Activated CD4-positive, alpha-beta T cell treated with anti-CD3 and anti-CD28 coated beads, Interleukin-2, amount 10 ng/mL, durations not matched to agents 24 days and 14 days (primary cell): Measurements from ENCODE around the gene ZNF236. TPM values are rescaled to one million over a fixed set of nuclear protein-coding genes. Genes with fewer than 3 reads are reported as not detected.
"Not testable (repeated sequence)": the region's sequence is repeated elsewhere in the genome, so short reads cannot be mapped to it uniquely, and the experiment has no call there.

ENCODE experiments used
- DNase-seq: peaks from one replicate; pipeline ENCODE4 v3.0.0; 2022
- H3K27ac Mint-ChIP-seq: one replicate; pipeline ENCODE4 v1.8.0; 2022; ENCODE audit warnings: mild to moderate bottlenecking, mixed read lengths
- H3K27me3 Mint-ChIP-seq: one replicate; pipeline ENCODE4 v1.8.0; 2022; ENCODE audit warnings: mixed read lengths
- H3K36me3 Mint-ChIP-seq: one replicate; pipeline ENCODE4 v1.8.0; 2022; ENCODE audit warnings: low read depth, mild to moderate bottlenecking, mixed read lengths
- H3K4me1 Mint-ChIP-seq: one replicate; pipeline ENCODE4 v1.8.0; 2021; ENCODE audit warnings: mixed read lengths
- H3K4me3 Mint-ChIP-seq: one replicate; pipeline ENCODE4 v1.8.0; 2022; ENCODE audit warnings: mild to moderate bottlenecking, moderate library complexity, mixed read lengths
- H3K9me3 Mint-ChIP-seq: one replicate; pipeline ENCODE4 v1.8.0; 2021; ENCODE audit warnings: mixed read lengths
- intact Hi-C: fragments of 100-400 bp; cut with micrococcal nuclease; formaldehyde crosslinking; loops from one replicate; pipeline ENCODE4 v1.15.1; 2023
- total RNA-seq: library from RNA; stranded (reverse); gene quantifications from 2 replicates; pipeline ENCODE4 v1.2.3, GENCODE V29; 2022

Gene ZNF236
- total RNA-seq, 1 donor from 2014 or later: 17.5 TPM

GRCh38 chr18:76985156-76985950, 163.0 kb downstream of the ZNF236 start:
- no peaks in the 10 kb centered on the region for H3K9me3 Mint-ChIP-seq
- H3K27me3 Mint-ChIP-seq: peaks cover 2% of the 10 kb centered on the region
- no peaks in the 10 kb centered on the region for H3K36me3 Mint-ChIP-seq
- no peak overlapping the region for H3K4me3 Mint-ChIP-seq
- H3K27ac Mint-ChIP-seq: no peak overlapping the region
- DNase-seq: no peak
- intact Hi-C loops: no loop called here
- peaks cover 4% of the 10 kb centered on the region for H3K4me1 Mint-ChIP-seq

- Mint-ChIP-seq H3K36me3 (no peaks in the 10 kb centered on the region), H3K27me3 (peaks cover 2% of the 10 kb centered on the region), H3K9me3 (no peaks in the 10 kb centered on the region), H3K4me3 (no peak overlapping the region), H3K4me1 (peaks cover 4% of the 10 kb centered on the region), H3K27ac (no peak overlapping the region)
- no peak for DNase-seq
- intact Hi-C loops: no loop called here
These were observed 163.5 kb downstream of the ZNF236 start for GRCh38 chr18:76985951-76986236.

- H3K36me3 Mint-ChIP-seq: no peaks in the 10 kb centered on the region
- no peak for DNase-seq
- H3K9me3 Mint-ChIP-seq: no peaks in the 10 kb centered on the region
- intact Hi-C loops: no loop called here
- no peak overlapping the region for H3K27ac Mint-ChIP-seq
- H3K4me3 Mint-ChIP-seq: no peak overlapping the region
- H3K27me3 Mint-ChIP-seq: peaks cover 2% of the 10 kb centered on the region
- peaks cover 4% of the 10 kb centered on the region for H3K4me1 Mint-ChIP-seq
These were observed 164.0 kb downstream of the ZNF236 start for GRCh38 chr18:76986406-76986805.

GRCh38 chr18:76988031-76988826, 165.9 kb downstream of the ZNF236 start:
- H3K36me3 Mint-ChIP-seq: no peaks in the 10 kb centered on the region
- H3K27ac Mint-ChIP-seq: no peak overlapping the region
- H3K4me3 Mint-ChIP-seq: no peak overlapping the region
- no peak for DNase-seq
- intact Hi-C loops: no loop called here
- peaks cover 2% of the 10 kb centered on the region for H3K27me3 Mint-ChIP-seq
- H3K4me1 Mint-ChIP-seq: peaks cover under 1% of the 10 kb centered on the region
- H3K9me3 Mint-ChIP-seq: no peaks in the 10 kb centered on the region

- Mint-ChIP-seq H3K9me3 (no peaks in the 10 kb centered on the region), H3K4me3 (no peak overlapping the region), H3K36me3 (no peaks in the 10 kb centered on the region), H3K4me1 (no peaks in the 10 kb centered on the region), H3K27me3 (peaks cover 4% of the 10 kb centered on the region), H3K27ac (no peak overlapping the region)
- intact Hi-C loops: no loop called here
- DNase-seq: no peak
These were observed 166.7 kb downstream of the ZNF236 start for GRCh38 chr18:76988827-76989646.

- intact Hi-C loops: no loop called here
- no peaks in the 10 kb centered on the region for H3K4me1 Mint-ChIP-seq
- peaks cover 8% of the 10 kb centered on the region for H3K27me3 Mint-ChIP-seq
- H3K9me3 Mint-ChIP-seq: no peaks in the 10 kb centered on the region
- no peak for DNase-seq
- no peak overlapping the region for H3K4me3 Mint-ChIP-seq
- H3K36me3 Mint-ChIP-seq: no peaks in the 10 kb centered on the region
- no peak overlapping the region for H3K27ac Mint-ChIP-seq
These were observed 167.4 kb downstream of the ZNF236 start for GRCh38 chr18:76989647-76990190.

GRCh38 chr18:76990343-76991020, 168.1 kb downstream of the ZNF236 start:
- intact Hi-C loops: not testable (repeated sequence)

GRCh38 chr18:76991021-76991688, 168.8 kb downstream of the ZNF236 start:
- Mint-ChIP-seq H3K27ac (no peak overlapping the region), H3K36me3 (no peaks in the 10 kb centered on the region), H3K4me1 (peaks cover 4% of the 10 kb centered on the region), H3K27me3 (peaks cover 17% of the 10 kb centered on the region), H3K4me3 (no peak overlapping the region), H3K9me3 (no peaks in the 10 kb centered on the region)
- DNase-seq: no peak
- intact Hi-C loops: no loop called here

More at GRCh38 chr18:76990343-76991020, 168.1 kb downstream of the ZNF236 start:
- not testable (repeated sequence) for H3K36me3 Mint-ChIP-seq, H3K4me1 Mint-ChIP-seq, H3K9me3 Mint-ChIP-seq, H3K27ac Mint-ChIP-seq, DNase-seq, H3K4me3 Mint-ChIP-seq
- peaks cover 13% of the 10 kb centered on the region for H3K27me3 Mint-ChIP-seq

GRCh38 chr18:76992226-76993084, 170.1 kb downstream of the ZNF236 start:
- DNase-seq: no peak
- intact Hi-C loops: no loop called here
- peaks cover 17% of the 10 kb centered on the region for H3K27me3 Mint-ChIP-seq
- H3K36me3 Mint-ChIP-seq: no peaks in the 10 kb centered on the region
- H3K27ac Mint-ChIP-seq: no peak overlapping the region
- H3K9me3 Mint-ChIP-seq: no peaks in the 10 kb centered on the region
- H3K4me1 Mint-ChIP-seq: peaks cover 4% of the 10 kb centered on the region
- H3K4me3 Mint-ChIP-seq: no peak overlapping the region

- H3K4me1 Mint-ChIP-seq: peaks cover 4% of the 10 kb centered on the region
- H3K27ac Mint-ChIP-seq: no peak overlapping the region
- no peaks in the 10 kb centered on the region for H3K36me3 Mint-ChIP-seq
- H3K27me3 Mint-ChIP-seq: peaks cover 17% of the 10 kb centered on the region
- no peak overlapping the region for H3K4me3 Mint-ChIP-seq
- H3K9me3 Mint-ChIP-seq: no peaks in the 10 kb centered on the region
- no peak for DNase-seq
- intact Hi-C loops: no loop called here
These were observed 170.7 kb downstream of the ZNF236 start for GRCh38 chr18:76993085-76993382.

GRCh38 chr18:76993573-76993972, 171.2 kb downstream of the ZNF236 start:
- DNase-seq: no peak
- intact Hi-C loops: no loop called here
- peaks cover 15% of the 10 kb centered on the region for H3K27me3 Mint-ChIP-seq
- H3K9me3 Mint-ChIP-seq: no peaks in the 10 kb centered on the region
- H3K36me3 Mint-ChIP-seq: no peaks in the 10 kb centered on the region
- H3K4me3 Mint-ChIP-seq: no peak overlapping the region
- H3K27ac Mint-ChIP-seq: no peak overlapping the region
- H3K4me1 Mint-ChIP-seq: peaks cover 4% of the 10 kb centered on the region

- Mint-ChIP-seq H3K27ac (no peak overlapping the region), H3K9me3 (no peaks in the 10 kb centered on the region), H3K4me1 (peaks cover 6% of the 10 kb centered on the region), H3K36me3 (no peaks in the 10 kb centered on the region), H3K27me3 (peaks cover 15% of the 10 kb centered on the region), H3K4me3 (no peak overlapping the region)
- no peak for DNase-seq
- intact Hi-C loops: no loop called here
These were observed 171.8 kb downstream of the ZNF236 start for GRCh38 chr18:76994086-76994654.
